ENCODE results near the gene LIN7C. TPM values are rescaled to one million over a fixed set of nuclear protein-coding genes. Genes with fewer than 3 reads are reported as not detected.
A peak's percentile ranks its signal among the peaks of the same experiment; 100 is the strongest.

The LIN7C gene
- total RNA-seq, 5 donors from 2014 or later (not counting 1 experiment from before 2014, with no cell fraction given) = 19.8 to 27.3 (median 24.9) TPM

DNA sequence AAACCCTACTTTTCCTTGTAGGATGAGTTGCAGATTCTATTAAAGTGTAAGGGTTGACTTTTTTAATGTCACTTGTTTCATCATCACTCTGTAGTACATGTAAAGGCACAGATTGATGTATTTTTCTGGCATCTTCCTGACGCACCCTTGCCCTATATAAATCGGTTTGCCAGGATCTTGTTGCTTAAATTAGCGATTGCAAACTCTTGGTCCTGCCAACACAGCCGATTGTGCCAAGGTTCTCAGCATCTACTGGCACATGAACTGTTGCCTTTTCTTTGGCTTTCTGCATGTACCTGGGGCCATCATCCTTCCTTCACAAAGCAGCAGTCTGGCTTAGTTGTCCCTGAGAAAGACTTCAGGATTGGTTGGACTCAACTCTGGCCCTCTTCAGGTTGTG is 7.5 kb upstream of the LIN7C start:
- Histone ChIP-seq H3K27me3 (replicated peaks in 1 of 2; ENCODE audit: control insufficient read depth in 2 of 2, extremely low read depth in 1 of 2, insufficient read depth in 2 of 2, low read length in 1 of 2) (peaks cover 0 to 8% of the 10 kb centered on the region in 2 experiments), H3K27ac (ENCODE audit: low read length) (no peak overlapping the region), H3K36me3 (ENCODE audit: control insufficient read depth in 2 of 2, extremely low read depth in 1 of 2, insufficient read depth in 1 of 2, low read length in 1 of 2) (no peaks in the 10 kb centered on the region), H3K4me1 (ENCODE audit: control insufficient read depth in 1 of 2, extremely low read depth in 1 of 2, insufficient read depth in 2 of 2, low read length in 2 of 2) (no peaks in the 10 kb centered on the region), H3K9me3 (peaks cover 3% of the 10 kb centered on the region), H3K4me3 (ENCODE audit: control insufficient read depth in 1 of 2, extremely low read depth in 1 of 2, low read length in 1 of 2) (no peak overlapping the region)
- Mint-ChIP-seq H3K4me3 (no peak overlapping the region), H3K9me3 (peaks cover 0 to 4% (median 0%) of the 10 kb centered on the region in 3 donors), H3K27me3 (peaks cover 9 to 11% of the 10 kb centered on the region in 2 donors), H3K36me3 (peaks cover 3% of the 10 kb centered on the region), H3K27ac (no peak overlapping the region), H3K4me1 (peaks cover 0 to 4% (median 0%) of the 10 kb centered on the region in 3 donors)
- ChIA-PET CTCF (interaction anchor here in 1 of 2 donors (1.1 kb wide), 1 partner anchor 18 kb away, joined by 3 read pairs; no protein-coding TSS in a partner anchor), POLR2A (no interaction called here)
- ATAC-seq (replicated peaks in 1 of 4) = no peak
- no peak for DNase-seq
- 98% methylated on average over 4 of the region's 4 CpGs for WGBS (ENCODE audit: insufficient coverage)

DNA sequence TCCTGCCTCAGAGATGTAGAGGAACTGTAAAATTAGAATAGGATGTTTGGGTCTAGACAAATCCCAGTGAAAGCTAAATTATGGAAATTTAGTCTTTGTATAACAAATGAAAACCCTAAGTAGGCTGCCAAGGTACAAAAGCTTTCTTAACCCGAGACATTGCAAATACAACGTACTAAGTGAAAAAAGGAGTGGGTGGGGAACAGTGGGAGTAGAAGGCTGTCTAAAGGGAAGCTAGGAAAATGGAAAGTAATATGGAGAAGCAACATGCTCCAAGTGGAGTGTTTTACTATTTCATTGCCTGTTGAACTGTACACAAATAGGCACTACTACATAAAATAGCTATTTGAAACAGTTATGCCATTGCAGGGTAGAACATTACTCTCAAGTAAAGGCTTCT is 6.8 kb upstream of the LIN7C start:
- ChIA-PET POLR2A (no interaction called here), CTCF (interaction anchor here (0.6 to 1.1 kb wide), 2 partner anchors 17 to 1013 kb away, joined by 3 read pairs; no protein-coding TSS in a partner anchor)
- H3K27me3 ChIP-seq (replicated peaks in 1 of 2; ENCODE audit: control insufficient read depth in 2 of 2, extremely low read depth in 1 of 2, insufficient read depth in 2 of 2, low read length in 1 of 2) = peaks cover 0 to 8% of the 10 kb centered on the region in 2 experiments
- DNase-seq = no peak
- peaks cover 0 to 4% (median 0%) of the 10 kb centered on the region in 3 donors for H3K9me3 Mint-ChIP-seq
- H3K27ac Mint-ChIP-seq = no peak overlapping the region
- ATAC-seq (replicated peaks in 1 of 4) = no peak
- no peak overlapping the region for H3K4me3 ChIP-seq (ENCODE audit: control insufficient read depth in 1 of 2, extremely low read depth in 1 of 2, low read length in 1 of 2)
- no peaks in the 10 kb centered on the region for H3K4me1 ChIP-seq (ENCODE audit: control insufficient read depth in 1 of 2, extremely low read depth in 1 of 2, insufficient read depth in 2 of 2, low read length in 2 of 2)
- no peak overlapping the region for H3K27ac ChIP-seq (ENCODE audit: low read length)
- WGBS (ENCODE audit: insufficient coverage) = 94% methylated on average over 2 of the region's 2 CpGs
- H3K36me3 Mint-ChIP-seq = peaks cover 3% of the 10 kb centered on the region
- H3K4me1 Mint-ChIP-seq = peaks cover 3 to 11% (median 5%) of the 10 kb centered on the region in 3 donors
- H3K36me3 ChIP-seq (ENCODE audit: control insufficient read depth in 2 of 2, extremely low read depth in 1 of 2, insufficient read depth in 1 of 2, low read length in 1 of 2) = no peaks in the 10 kb centered on the region
- H3K4me3 Mint-ChIP-seq = no peak overlapping the region
- peaks cover 4 to 7% of the 10 kb centered on the region in 2 donors for H3K27me3 Mint-ChIP-seq
- H3K9me3 ChIP-seq = peaks cover 3% of the 10 kb centered on the region

DNA sequence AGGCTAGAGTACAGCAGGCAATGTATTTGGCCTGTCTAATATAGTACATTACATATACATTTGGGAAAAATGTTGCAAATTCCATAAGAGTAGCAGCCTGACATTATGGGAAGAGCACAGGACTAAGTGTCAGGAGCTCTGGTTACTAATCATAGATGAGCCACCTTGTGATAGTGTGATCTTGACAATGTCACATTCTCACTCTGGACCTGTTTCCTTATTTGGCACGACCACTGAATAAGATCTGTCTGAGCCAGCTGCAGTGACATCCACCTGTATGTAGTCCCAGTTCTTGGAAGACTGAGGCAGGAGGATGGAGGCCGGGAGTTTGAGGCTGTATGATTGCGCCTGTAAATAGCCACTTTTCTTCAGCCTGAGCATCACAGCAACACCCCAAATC is 5.7 kb upstream of the LIN7C start:
- peaks cover 3% of the 10 kb centered on the region for H3K36me3 Mint-ChIP-seq
- ChIA-PET POLR2A (no interaction called here), CTCF (no interaction called here)
- DNase-seq (no peak), ATAC-seq (replicated peaks in 1 of 4) (no peak)
- peaks cover 0 to 4% (median 0%) of the 10 kb centered on the region in 3 donors for H3K9me3 Mint-ChIP-seq
- no peak overlapping the region for H3K4me3 ChIP-seq (ENCODE audit: control insufficient read depth in 1 of 2, extremely low read depth in 1 of 2, low read length in 1 of 2)
- peaks cover 0 to 4% of the 10 kb centered on the region in 2 experiments for H3K27me3 ChIP-seq (replicated peaks in 1 of 2; ENCODE audit: control insufficient read depth in 2 of 2, extremely low read depth in 1 of 2, insufficient read depth in 2 of 2, low read length in 1 of 2)
- H3K4me1 Mint-ChIP-seq = peaks cover 14 to 22% (median 14%) of the 10 kb centered on the region in 3 donors
- peaks cover 3% of the 10 kb centered on the region for H3K9me3 ChIP-seq
- H3K27ac Mint-ChIP-seq = no peak overlapping the region
- H3K27ac ChIP-seq (ENCODE audit: low read length) = no peak overlapping the region
- no peaks in the 10 kb centered on the region for H3K36me3 ChIP-seq (ENCODE audit: control insufficient read depth in 2 of 2, extremely low read depth in 1 of 2, insufficient read depth in 1 of 2, low read length in 1 of 2)
- no peak overlapping the region for H3K4me3 Mint-ChIP-seq
- WGBS (ENCODE audit: insufficient coverage) = 75% methylated on average over 1 of the region's 3 CpGs
- H3K4me1 ChIP-seq (ENCODE audit: control insufficient read depth in 1 of 2, extremely low read depth in 1 of 2, insufficient read depth in 2 of 2, low read length in 2 of 2) = peaks cover 0 to 5% of the 10 kb centered on the region in 2 experiments
- no peaks in the 10 kb centered on the region for H3K27me3 Mint-ChIP-seq

DNA sequence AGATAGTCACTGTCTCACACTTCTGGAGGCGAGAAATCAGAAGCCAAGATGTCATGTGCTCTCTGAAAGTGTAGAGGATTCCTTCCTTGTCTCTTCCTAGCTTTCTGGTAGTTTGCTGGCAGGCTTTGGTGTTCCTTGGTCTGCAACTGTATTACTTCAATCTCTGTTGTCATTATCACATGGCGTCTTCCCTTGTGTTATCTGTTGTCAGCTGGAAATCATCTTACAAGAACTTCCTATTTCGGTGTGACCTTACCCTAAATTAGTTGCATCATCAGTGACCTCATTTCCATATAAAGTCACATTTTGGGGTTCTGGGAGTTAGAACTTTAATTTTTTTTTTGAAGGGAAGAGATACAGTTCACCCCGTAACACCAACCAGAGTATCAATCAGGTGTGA is 3.3 kb upstream of the LIN7C start:
- ChIA-PET POLR2A (no interaction called here), CTCF (interaction anchor here (0.6 kb wide), 2 partner anchors 15 to 196 kb away, joined by 3 read pairs; no protein-coding TSS in a partner anchor)
- peaks cover 0 to 4% (median 0%) of the 10 kb centered on the region in 3 donors for H3K9me3 Mint-ChIP-seq
- Histone ChIP-seq H3K9me3 (peaks cover under 1% of the 10 kb centered on the region), H3K27me3 (replicated peaks in 1 of 2; ENCODE audit: control insufficient read depth in 2 of 2, extremely low read depth in 1 of 2, insufficient read depth in 2 of 2, low read length in 1 of 2) (no peaks in the 10 kb centered on the region), H3K4me3 (ENCODE audit: control insufficient read depth in 1 of 2, extremely low read depth in 1 of 2, low read length in 1 of 2) (no peak overlapping the region), H3K27ac (ENCODE audit: low read length) (no peak overlapping the region), H3K4me1 (ENCODE audit: control insufficient read depth in 1 of 2, extremely low read depth in 1 of 2, insufficient read depth in 2 of 2, low read length in 2 of 2) (peaks cover 6 to 15% of the 10 kb centered on the region in 2 experiments), H3K36me3 (ENCODE audit: control insufficient read depth in 2 of 2, extremely low read depth in 1 of 2, insufficient read depth in 1 of 2, low read length in 1 of 2) (no peaks in the 10 kb centered on the region)
- ATAC-seq (replicated peaks in 1 of 4) (no peak), DNase-seq (no peak)
- H3K27ac Mint-ChIP-seq = no peak overlapping the region
- peaks cover 3% of the 10 kb centered on the region for H3K36me3 Mint-ChIP-seq
- 80% methylated on average over 1 of the region's 4 CpGs for WGBS (ENCODE audit: insufficient coverage)
- H3K27me3 Mint-ChIP-seq = no peaks in the 10 kb centered on the region
- peaks cover 28 to 41% (median 30%) of the 10 kb centered on the region in 3 donors for H3K4me1 Mint-ChIP-seq
- no peak overlapping the region for H3K4me3 Mint-ChIP-seq

DNA sequence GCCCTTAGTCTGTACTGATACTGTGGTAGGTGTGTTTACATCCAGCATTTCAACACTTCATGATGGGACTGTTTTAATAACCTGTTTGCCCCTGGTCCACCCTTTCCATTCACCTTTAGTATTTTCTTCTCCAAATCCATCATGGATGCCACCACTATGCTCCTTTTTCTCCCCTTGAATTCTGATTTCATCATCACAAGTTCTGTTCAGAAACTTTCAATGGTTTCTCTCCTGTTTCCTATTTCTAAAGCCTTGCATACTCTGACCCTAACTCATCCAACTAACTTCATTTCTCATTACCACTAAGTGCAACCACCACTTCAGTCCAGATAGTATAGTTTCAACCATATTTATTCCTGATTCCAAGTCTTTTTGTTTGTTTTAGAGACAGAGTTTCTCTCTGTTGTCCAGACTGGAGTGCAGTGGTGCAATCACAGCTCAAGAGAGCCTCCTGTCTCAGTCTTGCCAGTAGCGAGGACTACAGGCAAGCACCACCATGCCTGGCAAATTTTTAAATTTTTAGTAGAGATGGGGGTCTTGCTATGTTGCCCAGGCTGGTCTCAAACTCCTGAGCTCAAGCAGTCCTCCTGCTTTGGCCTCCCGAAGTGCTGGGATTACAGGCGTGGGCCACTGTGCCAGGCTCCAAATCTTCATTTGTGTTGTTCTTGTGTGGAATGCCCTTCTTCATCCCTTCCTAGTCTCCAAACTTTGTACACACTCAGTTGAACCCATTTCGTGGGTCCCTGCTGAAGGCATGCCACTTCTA is 1.2 kb upstream of the LIN7C start:
- H3K9me3 Mint-ChIP-seq = no peaks in the 10 kb centered on the region

DNA sequence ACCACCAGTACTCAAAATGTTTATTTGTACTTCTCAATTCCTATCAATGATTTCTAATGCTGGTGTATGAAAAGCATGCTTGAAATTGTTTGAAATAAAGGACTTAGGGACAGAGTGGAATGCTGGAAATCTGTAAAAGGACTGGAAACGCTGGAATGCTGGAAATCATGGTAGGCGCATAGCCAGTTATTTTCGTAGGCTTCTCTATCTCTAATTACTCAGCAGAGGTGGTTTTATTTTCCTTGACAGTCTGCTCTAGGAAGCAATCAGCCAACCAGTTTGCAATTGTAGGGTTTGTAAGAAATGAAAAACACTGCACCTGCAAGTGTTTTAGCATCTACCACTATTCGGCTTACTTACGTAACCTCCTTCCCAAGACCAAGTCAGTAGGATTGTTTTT is 788 bp downstream of the LIN7C start:
- ChIA-PET POLR2A (no interaction called here), CTCF (no interaction called here)
- H3K27ac ChIP-seq (ENCODE audit: low read length) = peak overlapping the region; percentile 96
- peak in 2 of 4 experiments; percentile 1 to 2 for ATAC-seq (replicated peaks in 1 of 4)
- H3K36me3 ChIP-seq (ENCODE audit: control insufficient read depth in 2 of 2, extremely low read depth in 1 of 2, insufficient read depth in 1 of 2, low read length in 1 of 2) = peaks cover 0 to 6% of the 10 kb centered on the region in 2 donors
- Mint-ChIP-seq H3K27me3 (no peaks in the 10 kb centered on the region), H3K27ac (peak overlapping the region; percentile 96 to 99), H3K4me1 (peaks cover 57 to 65% (median 58%) of the 10 kb centered on the region in 3 donors), H3K9me3 (no peaks in the 10 kb centered on the region), H3K36me3 (peaks cover 16% of the 10 kb centered on the region), H3K4me3 (peak overlapping the region; percentile 99 to 100 (median 100))
- WGBS (ENCODE audit: insufficient coverage) = no CpG with 5 or more reads among the region's 5 CpGs
- H3K27me3 ChIP-seq (replicated peaks in 1 of 2; ENCODE audit: control insufficient read depth in 2 of 2, extremely low read depth in 1 of 2, insufficient read depth in 2 of 2, low read length in 1 of 2) = no peaks in the 10 kb centered on the region
- no peak for DNase-seq
- no peaks in the 10 kb centered on the region for H3K9me3 ChIP-seq
- H3K4me3 ChIP-seq (ENCODE audit: control insufficient read depth in 1 of 2, extremely low read depth in 1 of 2, low read length in 1 of 2) = peak overlapping the region; percentile 78 to 79
- H3K4me1 ChIP-seq (ENCODE audit: control insufficient read depth in 1 of 2, extremely low read depth in 1 of 2, insufficient read depth in 2 of 2, low read length in 2 of 2) = peaks cover 12 to 17% of the 10 kb centered on the region in 2 experiments

More for the DNA sequence above, 1.2 kb upstream of the LIN7C start:
- ATAC-seq (replicated peaks in 1 of 4) = no peak
- Histone ChIP-seq H3K27me3 (replicated peaks in 1 of 2; ENCODE audit: control insufficient read depth in 2 of 2, extremely low read depth in 1 of 2, insufficient read depth in 2 of 2, low read length in 1 of 2) (no peaks in the 10 kb centered on the region), H3K9me3 (no peaks in the 10 kb centered on the region), H3K36me3 (ENCODE audit: control insufficient read depth in 2 of 2, extremely low read depth in 1 of 2, insufficient read depth in 1 of 2, low read length in 1 of 2) (no peaks in the 10 kb centered on the region), H3K27ac (ENCODE audit: low read length) (peak overlapping the region; percentile 96), H3K4me1 (ENCODE audit: control insufficient read depth in 1 of 2, extremely low read depth in 1 of 2, insufficient read depth in 2 of 2, low read length in 2 of 2) (peaks cover 12 to 15% of the 10 kb centered on the region in 2 experiments), H3K4me3 (ENCODE audit: control insufficient read depth in 1 of 2, extremely low read depth in 1 of 2, low read length in 1 of 2) (peak overlapping the region in 1 of 2 donors; percentile 79)
- ChIA-PET POLR2A (interaction anchor here in 1 of 2 donors (0.5 kb wide), 1 partner anchor 12 kb away, joined by 3 read pairs; no protein-coding TSS in a partner anchor), CTCF (interaction anchor here (0.8 to 1.4 kb wide), 3 partner anchors 8 to 327 kb away, joined by 3 to 4 read pairs (median 3); no protein-coding TSS in a partner anchor)
- DNase-seq = peak in 1 of 35 experiments; percentile 9
- 100% methylated on average over 3 of the region's 4 CpGs for whole genome bisulfite sequencing (ENCODE audit: insufficient coverage)
- Mint-ChIP-seq H3K27me3 (no peaks in the 10 kb centered on the region), H3K27ac (peak overlapping the region; percentile 96 to 99), H3K36me3 (peaks cover 7% of the 10 kb centered on the region), H3K4me1 (peaks cover 44 to 52% (median 45%) of the 10 kb centered on the region in 3 donors), H3K4me3 (peak overlapping the region; percentile 99 to 100 (median 100))

Data from T-cell (primary cell).